KBM-7 (cell line): ENCODE measurements around the gene TLR3.
"Not testable (repeated sequence)": the region's sequence is repeated elsewhere in the genome, so short reads cannot be mapped to it uniquely, and the experiment has no call there.

Experiments
- DNase-seq: peaks from one replicate; pipeline ENCODE4 v3.0.0-alpha.2; 2015
- in situ Hi-C: fragments of 300-500 bp; cut with MboI; formaldehyde crosslinking; loops from 2 replicates; pipeline ENCODE4 v1.14.3; 2020; ENCODE audit warnings: low sequenced_read_pairs, low pct_unique_long_range_greater_than_20kb, mixed read lengths

Gene TLR3

GRCh38 chr4:186068581-186069348 lies at the start of gene TLR3:
TSS of gene TLR3 (plus strand) at chr4:186069156. CDS start at chr4:186076620, 7,464 bp downstream.
- DNase-seq: peak; percentile 50
- in situ Hi-C loops: no loop called here

DNA sequence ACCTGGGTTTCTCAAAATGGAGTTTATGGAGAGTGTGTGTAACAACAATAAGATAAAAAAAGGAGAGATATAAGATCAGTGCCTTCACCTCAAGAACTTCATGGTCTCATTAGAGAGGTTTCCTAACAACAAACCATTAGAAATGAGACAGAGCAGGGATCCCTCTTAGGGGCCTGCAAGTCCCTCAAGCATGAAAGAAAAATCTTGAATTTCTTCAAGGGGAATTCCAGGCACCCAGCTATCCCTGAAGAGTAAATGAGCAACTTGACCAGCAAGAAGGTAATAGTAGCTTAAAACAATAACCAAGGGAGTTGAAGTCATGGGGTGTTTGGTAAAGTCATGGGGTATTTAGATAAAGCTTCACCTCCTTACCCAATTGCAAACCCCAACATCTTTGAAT lies 49.7 kb upstream of the TLR3 start:
- no peak for DNase-seq
- in situ Hi-C loops: no loop called here

DNA sequence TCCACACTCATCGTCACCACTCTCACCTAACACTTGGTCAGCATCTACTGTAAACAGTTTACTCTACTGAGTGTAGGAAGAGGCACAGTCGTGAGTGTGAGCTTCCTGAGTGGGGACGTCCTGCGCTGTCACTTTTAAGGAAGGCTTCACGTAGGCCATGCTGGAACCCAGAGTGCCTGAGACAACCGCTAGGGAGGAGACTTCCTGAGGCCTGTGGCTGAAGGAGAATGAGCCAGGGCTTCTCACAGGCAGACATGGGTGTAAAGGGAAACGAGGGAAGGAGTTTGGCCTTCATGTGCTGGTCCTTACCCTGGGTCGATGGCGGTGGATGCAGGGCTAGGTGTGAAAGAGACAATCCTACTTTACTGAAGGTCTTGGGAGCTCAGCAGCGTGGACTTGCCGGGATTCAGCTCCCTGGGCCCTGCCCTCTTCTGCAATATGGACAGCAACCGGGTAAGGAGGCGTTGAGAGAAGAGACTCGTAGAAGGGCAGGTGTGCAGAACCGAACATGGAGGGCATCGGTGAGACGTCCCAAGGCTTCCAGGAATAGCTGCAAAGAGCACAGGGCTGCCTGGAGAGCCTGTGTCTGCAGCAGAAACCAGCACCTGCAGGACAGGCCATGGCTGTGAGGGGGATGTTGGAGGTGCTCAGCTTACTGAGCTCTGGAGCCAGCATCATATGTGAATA lies 48.7 kb upstream of the TLR3 start:
- in situ Hi-C loops: no loop called here
- no peak for DNase-seq

GRCh38 chr4:186020793-186021407 lies 48.1 kb upstream of the TLR3 start:
- DNase-seq: no peak
- in situ Hi-C loops: no loop called here

- peak; percentile 12 for DNase-seq
- in situ Hi-C loops: no loop called here
These were observed 47.3 kb upstream of the TLR3 start for GRCh38 chr4:186021461-186022167.

GRCh38 chr4:186023975-186024374 lies 45.0 kb upstream of the TLR3 start:
- in situ Hi-C loops: no loop called here
- DNase-seq: no peak

DNA sequence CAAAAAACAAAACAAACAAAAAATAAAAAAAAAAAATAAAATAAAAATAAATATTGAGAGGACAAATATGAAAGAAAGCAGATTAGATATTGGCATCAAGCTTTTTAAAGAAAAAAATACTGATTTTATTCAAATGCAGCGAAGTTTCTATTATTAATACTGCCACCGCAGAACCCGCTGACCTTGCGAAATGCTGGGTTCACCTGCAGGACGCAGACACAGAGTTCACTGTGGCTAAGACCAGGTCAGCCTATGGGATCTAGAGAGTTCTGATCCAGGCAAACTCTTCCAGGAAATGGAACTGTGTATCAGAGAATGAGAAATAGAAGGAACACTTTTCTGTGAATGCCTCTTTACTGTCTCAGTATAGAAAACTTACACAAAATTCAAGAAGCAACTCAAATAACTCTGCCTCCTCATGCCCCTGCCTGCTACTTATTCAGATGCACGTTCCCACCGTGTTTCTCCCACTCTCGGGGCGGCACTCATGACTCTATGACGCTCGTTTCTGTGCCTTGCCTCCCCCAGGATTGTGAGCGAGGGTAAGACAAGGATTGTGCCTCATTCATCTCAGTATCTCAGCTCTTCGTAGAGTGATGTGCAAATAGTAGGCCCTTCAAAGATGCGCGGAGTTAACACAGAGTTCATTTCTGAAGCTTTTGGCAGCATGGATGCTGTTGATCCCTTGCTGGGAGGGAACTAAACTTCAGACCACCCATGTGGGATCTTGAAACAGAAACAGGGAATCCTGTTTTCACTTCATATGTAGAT lies 44.1 kb upstream of the TLR3 start:
- no peak for DNase-seq
- in situ Hi-C loops: no loop called here

GRCh38 chr4:186025408-186025690 lies 43.6 kb upstream of the TLR3 start:
- in situ Hi-C loops: no loop called here
- no peak for DNase-seq

DNA sequence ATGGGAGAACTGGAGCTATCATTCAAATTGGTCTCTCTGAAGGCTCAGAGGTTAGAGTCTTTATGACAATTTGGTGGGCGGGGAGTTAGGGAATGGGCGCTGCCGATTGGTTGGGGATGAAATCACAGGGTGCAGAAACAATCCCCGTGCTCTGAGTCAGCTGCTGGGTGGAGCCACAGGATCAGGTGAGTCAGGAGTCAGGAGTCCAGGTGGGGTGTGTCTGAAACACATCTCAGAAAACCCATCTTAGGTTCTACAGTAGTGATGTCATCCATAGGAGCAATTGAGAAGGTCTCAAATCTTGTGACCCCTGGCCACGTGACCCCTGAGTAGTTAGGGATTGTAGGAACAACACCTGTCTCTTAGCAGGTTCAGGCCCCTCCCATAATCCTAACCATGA lies 41.6 kb upstream of the TLR3 start:
- in situ Hi-C loops: no loop called here
- no peak for DNase-seq

- in situ Hi-C loops: no loop called here
- DNase-seq: no peak
These were observed 39.2 kb upstream of the TLR3 start for GRCh38 chr4:186029571-186030398.

GRCh38 chr4:186030399-186030775 lies 38.6 kb upstream of the TLR3 start:
- in situ Hi-C loops: no loop called here
- DNase-seq: no peak

- no peak for DNase-seq
- in situ Hi-C loops: no loop called here
These were observed 38.2 kb upstream of the TLR3 start for GRCh38 chr4:186030795-186031194.

DNA sequence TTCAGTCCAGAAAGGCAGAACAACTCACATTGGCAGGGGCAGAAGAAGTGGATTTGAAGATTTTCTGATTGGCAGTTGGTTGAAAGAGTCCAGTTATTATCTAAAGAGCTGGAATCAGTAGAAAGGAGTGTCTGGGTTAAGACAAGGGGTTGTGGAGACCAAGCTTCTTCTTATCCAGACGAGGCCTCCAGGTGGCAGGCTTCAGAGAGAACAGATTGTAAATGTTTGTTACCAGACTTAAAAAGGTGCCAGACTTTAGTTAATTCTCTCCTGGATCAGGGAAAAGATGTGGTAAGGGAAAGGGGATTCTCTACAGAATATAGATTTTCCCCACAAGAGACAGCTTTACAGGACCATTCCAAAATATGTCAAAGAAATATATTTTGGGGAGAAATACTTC lies 36.7 kb upstream of the TLR3 start:
- DNase-seq: no peak
- in situ Hi-C loops: no loop called here

DNA sequence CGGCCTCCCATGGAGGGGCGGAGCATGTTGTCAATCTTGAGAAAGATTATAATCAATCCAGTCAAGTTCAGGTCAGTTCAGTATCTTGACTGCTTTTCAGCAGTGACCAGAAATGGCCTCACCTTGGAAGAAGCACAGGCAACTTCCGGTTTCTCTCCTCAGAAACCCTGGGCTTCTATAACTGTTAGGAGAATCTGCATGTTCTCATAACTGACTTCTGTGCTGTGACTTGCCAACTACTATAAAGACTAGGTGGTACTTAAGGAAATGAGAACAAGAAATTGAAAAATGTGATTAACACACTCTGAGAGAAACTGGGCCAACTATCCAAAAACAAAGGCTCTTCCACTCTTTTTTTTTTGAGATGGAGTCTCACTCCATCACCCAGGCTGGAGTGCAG lies 35.9 kb upstream of the TLR3 start:
- in situ Hi-C loops: no loop called here
- no peak for DNase-seq

GRCh38 chr4:186034613-186035012 lies 34.3 kb upstream of the TLR3 start:
- in situ Hi-C loops, DNase-seq: not testable (repeated sequence)

GRCh38 chr4:186036976-186037581 lies 31.9 kb upstream of the TLR3 start:
- no peak for DNase-seq
- in situ Hi-C loops: no loop called here

DNA sequence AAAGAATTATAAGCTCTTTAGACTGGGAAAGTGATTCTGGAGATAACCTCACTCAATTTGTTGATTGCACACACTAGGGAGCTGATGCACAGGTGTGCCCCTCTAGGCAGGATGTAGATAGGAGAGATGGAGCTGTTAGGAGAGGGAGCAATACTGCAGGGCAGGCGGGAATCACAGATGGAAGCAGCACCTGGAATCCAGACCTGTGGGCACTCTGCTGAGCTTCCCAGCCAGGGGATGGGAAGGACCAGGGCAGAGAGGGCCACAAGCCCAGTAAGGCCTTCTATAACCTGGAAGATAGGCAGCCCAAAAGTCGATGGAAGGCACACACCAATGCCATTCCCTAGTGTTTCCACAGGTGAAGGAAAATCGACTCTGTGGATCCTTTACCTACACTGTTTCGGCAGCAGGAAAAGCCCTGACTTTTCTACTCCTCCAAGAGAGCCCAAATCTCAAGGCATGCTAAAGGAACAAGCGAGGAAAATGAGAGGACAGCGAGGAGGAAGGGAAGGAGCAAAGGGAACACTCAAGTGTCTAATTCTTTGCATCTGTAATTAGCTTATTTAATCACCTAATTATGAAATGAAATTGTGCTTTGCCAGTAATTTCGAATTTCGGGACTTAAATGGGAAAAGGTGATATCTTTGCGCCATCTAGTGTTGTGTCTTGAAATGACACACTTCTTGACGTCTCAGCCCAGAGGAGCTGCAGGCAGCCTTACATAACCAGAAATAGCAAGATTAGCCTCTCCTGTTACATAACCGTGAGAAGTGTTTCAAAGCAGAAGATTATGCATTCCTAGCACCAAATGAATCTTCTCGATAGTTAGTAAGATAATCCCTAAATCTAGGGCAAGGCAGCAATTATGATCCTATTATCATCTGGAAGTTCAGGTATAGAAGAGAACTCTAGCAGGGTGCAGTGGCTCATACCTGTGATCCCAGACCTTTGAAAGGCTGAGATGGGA lies 31.0 kb upstream of the TLR3 start:
- in situ Hi-C loops: no loop called here
- peak; percentile 92 for DNase-seq
